ENCODE data around the gene MACROD2.

The MACROD2 gene

GRCh38 chr20:14647016-14647415 lies 651.7 kb downstream of the MACROD2 start:
- no peak for DNase-seq (ENCODE audit: low read depth in 2 of 2)

DNA sequence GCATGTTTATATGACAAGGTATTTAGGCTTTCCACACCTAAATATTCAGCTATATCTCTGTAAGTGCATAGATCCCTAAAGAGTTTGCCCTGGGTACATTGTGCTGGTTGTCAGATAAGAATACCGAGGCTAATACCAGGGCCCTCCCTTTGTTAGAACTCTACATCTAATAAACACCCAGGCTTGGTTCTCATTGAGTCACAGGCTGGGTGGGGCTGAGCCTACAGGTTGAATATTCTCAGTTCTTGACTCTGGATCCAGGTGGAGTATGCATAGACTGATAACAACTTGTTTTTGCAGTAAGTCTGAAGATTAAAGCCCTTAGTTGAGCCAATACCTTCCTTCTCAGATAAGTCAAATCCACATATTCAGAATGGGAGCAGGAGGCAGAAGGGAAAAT lies 654.3 kb downstream of the MACROD2 start:
- no peak for DNase-seq (ENCODE audit: low read depth in 2 of 2)

GRCh38 chr20:14657266-14658005 lies 662.1 kb downstream of the MACROD2 start:
- no peak for DNase-seq (ENCODE audit: low read depth in 2 of 2)

- DNase-seq (ENCODE audit: low read depth in 2 of 2), result no peak
Measured at GRCh38 chr20:14664101-14664500, 668.8 kb downstream of the MACROD2 start.

DNA sequence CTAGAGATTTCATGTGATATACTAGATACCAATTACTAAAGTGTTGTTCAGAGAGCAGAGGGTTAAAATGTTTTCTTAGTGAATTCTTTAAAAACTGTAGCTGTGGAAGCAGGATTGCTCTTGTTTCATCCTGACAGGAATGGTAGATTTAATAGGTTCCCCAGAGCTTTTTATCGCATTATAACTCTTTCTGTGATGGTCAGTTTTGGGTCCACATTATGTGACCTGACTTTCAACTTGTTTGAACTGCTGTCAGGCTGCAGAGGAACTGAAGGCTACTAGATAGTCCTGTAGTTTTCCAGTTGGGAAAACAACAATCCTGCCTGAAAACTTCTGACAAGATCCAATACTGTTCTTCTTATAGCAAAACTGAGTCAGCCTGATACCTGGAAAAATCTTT lies 671.4 kb downstream of the MACROD2 start:
- no peak for DNase-seq (ENCODE audit: low read depth in 2 of 2)

GRCh38 chr20:14667226-14667625 lies 671.9 kb downstream of the MACROD2 start:
- DNase-seq (ENCODE audit: low read depth in 2 of 2), result no peak

DNA sequence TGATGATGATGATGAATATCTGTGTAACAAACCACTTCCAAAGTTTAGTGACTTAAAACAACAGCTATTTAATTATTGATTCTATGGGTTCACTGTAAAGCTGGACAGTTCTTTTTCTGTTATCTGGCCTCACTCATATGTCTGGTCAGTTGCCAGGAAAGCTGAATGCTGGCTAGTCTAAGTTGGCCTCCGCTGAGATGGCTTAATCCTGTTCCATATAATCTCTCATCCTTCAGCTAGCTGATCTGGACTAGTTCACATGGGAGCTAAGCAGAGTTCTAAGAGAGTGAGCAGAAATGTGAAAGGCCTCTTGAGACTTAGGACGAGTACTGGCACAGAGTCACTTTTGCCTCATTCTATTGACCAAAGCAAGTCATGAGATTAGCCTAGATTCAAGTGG lies 676.8 kb downstream of the MACROD2 start:
- no peak for DNase-seq (ENCODE audit: low read depth in 2 of 2)

- no peak for DNase-seq (ENCODE audit: low read depth in 2 of 2)
Measured at GRCh38 chr20:14673164-14673563, 677.8 kb downstream of the MACROD2 start.

DNA sequence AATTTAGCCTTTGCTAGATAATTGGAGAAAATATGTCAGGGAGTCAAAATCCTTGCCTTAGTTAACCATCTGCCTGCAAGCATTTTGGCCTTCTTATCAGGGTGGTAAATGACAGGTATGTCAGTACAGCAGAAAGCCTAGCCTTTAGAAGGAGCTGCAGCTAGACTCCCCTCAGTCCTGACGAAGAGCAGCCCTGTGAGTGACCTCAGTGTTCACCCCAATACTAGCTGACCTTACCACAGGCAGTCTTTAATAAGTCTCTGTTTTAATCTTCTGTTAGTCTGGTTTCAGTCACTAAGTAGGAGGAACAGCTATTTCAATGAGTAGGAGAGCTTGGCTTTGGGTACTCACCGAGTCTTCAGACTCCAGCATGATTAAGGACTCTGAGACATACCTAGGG lies 682.1 kb downstream of the MACROD2 start:
- no peak for DNase-seq (ENCODE audit: low read depth in 2 of 2)

GRCh38 chr20:14685183-14685582 lies 689.9 kb downstream of the MACROD2 start:
- no peak for DNase-seq (ENCODE audit: low read depth in 2 of 2)

DNA sequence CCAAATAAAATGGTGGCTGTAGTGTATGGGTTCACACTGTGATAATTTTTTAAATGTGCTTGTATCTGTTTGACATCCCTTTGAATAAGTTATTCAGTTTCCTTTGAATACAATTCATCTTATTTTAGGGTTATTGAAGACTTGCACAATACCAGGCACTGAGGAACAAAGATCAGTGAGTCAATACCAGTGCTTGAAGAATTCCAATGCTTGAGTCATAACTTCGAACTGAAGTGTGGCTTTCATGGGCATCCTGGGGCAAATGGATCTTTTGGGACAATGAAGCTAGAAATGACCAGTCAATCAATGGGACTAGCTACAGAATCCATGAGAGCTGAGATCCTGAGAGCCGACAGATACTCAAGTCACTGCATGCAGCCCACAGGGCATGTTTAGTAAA lies 692.0 kb downstream of the MACROD2 start:
- no peak for DNase-seq (ENCODE audit: low read depth in 2 of 2)

DNA sequence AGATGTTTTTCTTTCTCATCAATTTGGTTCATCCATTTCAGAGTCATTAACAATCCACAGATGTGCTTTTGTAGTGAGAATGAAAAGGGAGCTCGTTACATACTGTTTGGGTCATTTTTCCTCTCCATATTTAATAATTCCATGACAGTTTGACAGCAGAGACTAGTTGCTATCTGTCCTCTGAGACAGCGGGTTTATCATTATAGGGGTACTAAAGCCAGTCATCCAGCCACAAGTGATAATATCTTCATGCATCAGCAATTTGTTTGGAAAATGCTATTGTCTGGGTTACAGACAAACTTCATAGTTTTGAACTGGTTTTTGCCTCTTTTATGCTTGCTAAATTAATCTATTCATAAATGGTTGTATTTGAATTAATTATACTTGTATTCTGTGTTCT lies 692.7 kb downstream of the MACROD2 start:
- DNase-seq (ENCODE audit: low read depth in 2 of 2), result no peak

DNA sequence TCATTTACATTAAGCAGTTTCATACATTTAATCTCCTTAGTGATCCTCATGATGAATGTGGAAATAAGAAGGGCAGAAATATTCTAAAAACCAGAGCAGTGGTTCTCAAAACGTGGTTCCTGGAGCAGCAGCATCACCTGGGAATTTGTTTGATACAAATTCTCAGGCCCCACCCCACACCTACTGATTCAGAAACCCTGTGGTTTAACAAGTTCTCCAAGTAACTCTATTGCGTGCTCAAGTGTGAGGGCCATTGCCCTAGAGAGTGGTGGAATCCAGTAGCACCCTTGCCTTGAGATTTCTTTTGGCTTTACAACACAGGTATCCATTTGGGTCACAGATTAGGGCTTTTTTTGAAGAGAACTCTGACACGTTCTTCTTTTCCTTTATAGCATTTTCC lies 696.7 kb downstream of the MACROD2 start:
- no peak for DNase-seq (ENCODE audit: low read depth in 2 of 2)

DNA sequence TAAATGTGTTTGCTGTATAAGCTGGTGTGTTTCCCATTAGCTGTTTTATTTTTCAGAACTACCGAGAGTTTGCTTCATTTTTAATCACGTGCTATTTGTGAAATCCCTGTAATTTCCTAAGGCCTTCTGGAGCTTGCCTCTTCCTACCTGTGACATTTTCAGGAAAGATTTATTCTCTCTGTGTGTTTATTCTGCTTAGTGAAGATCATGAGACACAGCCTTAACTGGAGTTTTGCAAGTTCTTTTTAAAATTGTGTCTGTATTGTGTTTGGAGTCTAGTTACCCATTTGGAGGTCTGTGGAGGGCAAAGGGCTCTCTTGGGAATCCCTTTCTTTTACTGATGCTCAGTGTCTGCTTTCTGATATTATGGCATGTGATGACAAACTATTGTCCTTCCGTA lies 701.2 kb downstream of the MACROD2 start:
- DNase-seq (ENCODE audit: low read depth in 2 of 2), result no peak

GRCh38 chr20:14696937-14697336 lies 701.6 kb downstream of the MACROD2 start:
- no peak for DNase-seq (ENCODE audit: low read depth in 2 of 2)

DNA sequence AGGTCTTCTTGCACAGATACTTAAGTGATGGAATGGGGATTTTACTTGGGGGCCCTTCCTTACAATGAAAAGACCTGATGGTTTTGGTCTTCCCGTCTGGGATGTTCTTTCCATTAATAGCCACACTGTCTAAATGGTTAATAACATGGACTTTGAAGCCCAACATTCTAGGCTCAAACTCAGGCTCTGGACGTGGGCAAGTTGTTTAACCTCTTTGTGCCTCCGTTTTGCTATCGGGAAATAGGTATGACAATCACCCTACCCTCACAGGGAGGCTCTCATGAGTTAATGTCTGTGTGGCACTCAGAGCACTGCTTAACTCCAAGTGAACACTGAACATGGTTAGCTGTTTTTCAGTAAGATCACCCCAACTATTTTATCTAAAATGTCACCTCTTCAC lies 702.8 kb downstream of the MACROD2 start:
- no peak for DNase-seq (ENCODE audit: low read depth in 2 of 2)

DNA sequence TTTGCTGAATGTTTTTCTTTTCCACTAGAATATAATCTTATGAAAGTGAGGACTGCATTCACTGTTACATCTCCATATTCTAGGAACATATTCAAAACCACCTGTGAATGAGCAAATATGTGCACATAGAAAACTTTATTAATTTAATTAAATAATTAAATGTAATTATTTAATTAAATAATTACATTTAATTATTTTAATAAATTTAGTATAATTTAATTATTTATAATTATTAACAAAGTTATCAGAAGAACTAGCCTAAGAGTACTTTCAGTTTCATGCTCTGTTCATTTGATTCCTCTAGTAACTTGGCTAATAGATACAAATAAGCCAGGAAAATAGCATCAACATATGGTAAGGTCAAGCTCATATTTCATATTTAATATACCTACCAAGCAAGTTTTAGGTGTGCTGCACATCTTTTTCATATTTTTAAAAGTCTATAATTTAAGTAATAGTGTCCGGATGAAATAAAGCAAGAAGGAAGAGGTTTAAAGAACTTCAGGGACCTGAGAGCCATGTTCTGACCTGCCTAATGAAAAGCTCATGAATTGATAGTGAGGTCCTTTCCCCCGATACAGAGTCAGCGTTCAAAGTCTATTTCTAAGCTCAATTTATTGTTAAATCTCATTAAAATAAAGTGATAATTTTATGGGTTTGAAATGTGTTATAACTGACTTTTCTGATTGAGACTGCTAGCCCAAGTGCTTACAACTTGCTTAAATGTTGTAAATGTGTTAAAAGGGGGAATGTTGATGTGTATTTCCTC lies 703.5 kb downstream of the MACROD2 start:
- DNase-seq (ENCODE audit: low read depth in 2 of 2), result no peak

GRCh38 chr20:14700639-14700960 lies 705.3 kb downstream of the MACROD2 start:
- no peak for DNase-seq (ENCODE audit: low read depth in 2 of 2)

DNA sequence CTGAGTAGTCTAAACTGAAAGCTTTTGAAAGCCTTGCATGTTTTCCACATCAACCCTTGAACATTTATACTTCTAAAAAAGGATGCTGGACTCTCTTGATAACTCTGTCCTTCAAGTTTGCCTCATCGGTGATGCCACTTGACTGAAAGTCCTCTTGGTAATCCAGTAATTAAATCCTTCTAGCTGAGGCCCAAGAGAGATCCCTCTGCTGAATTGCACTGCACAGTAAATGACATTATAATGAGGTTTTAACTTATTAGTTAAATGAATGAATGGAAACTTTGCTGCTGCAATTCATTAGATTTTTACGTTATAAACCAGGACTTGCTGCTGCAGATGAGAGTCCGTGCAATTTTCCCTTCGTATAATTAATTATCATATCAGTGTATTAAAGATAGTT lies 706.0 kb downstream of the MACROD2 start:
- no peak for DNase-seq (ENCODE audit: low read depth in 2 of 2)

DNA sequence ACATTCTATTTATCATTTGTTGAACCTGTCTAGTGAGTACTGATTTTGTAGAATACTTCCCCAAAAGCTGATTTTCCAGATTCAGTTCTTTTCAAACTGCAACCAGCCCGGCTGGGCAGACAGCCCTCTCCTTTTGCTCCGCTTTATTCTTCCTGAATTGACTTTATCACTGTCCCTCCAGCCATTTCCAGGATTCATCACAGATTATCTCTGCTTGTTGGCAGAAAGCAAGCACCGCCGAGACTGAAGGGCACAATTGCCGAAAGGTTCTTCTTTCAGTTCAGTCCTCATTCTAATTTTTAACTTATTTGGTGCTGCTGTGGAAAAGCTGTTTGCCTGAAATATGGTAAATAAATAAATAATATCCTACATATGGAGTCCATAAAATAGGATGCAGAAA lies 711.2 kb downstream of the MACROD2 start:
- DNase-seq (ENCODE audit: low read depth in 2 of 2), result no peak

DNA sequence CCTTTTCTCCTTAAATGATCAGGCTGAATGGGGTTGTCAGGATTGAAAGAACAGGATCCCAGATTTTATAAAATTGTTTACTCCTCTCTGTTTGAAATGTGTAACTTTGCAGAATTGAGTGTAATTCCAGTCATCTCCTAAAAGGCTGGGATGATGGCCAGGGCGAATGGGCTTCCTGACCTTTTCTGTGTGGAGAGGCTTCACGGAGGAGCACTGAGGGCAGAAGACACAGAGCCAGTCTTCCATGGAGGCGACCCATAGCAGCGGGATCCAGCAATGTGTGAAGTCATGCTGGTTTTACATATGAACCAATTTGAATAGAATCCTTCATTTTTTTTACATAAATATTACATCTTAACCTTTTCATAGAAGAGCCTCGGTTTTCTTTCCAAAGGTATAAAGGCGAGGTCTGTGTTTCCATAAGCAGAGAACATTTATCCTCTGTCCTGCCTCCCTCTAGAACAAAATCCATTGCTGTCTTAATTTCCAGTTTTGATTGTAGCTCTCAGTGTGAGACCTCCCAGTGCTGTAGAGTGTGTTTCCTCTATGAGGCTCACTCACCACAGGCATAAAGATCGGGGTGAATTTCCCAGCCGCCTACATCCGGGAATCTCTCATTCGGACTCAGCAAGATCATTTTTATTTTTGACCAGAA lies 711.8 kb downstream of the MACROD2 start:
- no peak for DNase-seq (ENCODE audit: low read depth in 2 of 2)

GRCh38 chr20:14707865-14708596 lies 712.7 kb downstream of the MACROD2 start:
- no peak for DNase-seq (ENCODE audit: low read depth in 2 of 2)

All from stimulated activated CD8-positive, alpha-beta memory T cell treated with anti-CD3 and anti-CD28 coated beads, Interleukin-2, amount 100 ng/mL, for 1 hour (primary cell).